ENCODE measurements around the gene VAX1. TPM values are rescaled to one million over a fixed set of nuclear protein-coding genes. Genes with fewer than 3 reads are reported as not detected.

The VAX1 gene
- total RNA-seq, 1 experiment from 2014 or later = not detected

DNA sequence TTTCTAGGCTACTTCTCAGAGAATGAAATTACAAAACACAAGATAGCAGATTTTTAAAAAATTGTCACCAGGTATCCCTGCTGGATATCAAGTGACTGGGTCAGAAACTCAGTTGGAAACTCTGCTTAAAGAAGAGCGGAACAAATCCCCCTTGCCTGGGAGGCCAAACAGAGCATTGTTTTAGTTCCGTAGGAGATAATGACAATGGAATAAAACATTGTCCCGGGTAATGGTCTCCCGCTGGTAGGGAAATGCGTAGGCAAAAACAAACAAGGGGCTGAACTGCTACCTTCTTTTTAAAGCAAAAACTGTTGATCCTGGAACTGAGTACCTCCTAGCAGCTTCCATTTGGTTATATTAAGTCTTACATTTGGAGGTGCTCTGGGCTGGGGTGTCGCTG is 21.3 kb upstream of the VAX1 start:
- peaks cover 0 to 21% of the 10 kb centered on the region in 2 experiments; a peak in 1 of 5 replicates for H3K9me3 Mint-ChIP-seq
- H3K27me3 Mint-ChIP-seq (ENCODE audit: low read depth) = peaks cover 99% of the 10 kb centered on the region
- peaks cover 4% of the 10 kb centered on the region for H3K23me2 ChIP-seq (ENCODE audit: insufficient read length, low read depth, low read length, poor library complexity, severe bottlenecking)
- no peaks in the 10 kb centered on the region for H3K79me2 ChIP-seq (ENCODE audit: insufficient read depth, low read length)
- no peak overlapping the region for H3K4me2 ChIP-seq (ENCODE audit: insufficient read depth, insufficient read length, low read length)
- H3K9ac ChIP-seq (ENCODE audit: extremely low read depth, insufficient read length, low read length) = no peak overlapping the region
- TF ChIP-seq, protein P1, sequence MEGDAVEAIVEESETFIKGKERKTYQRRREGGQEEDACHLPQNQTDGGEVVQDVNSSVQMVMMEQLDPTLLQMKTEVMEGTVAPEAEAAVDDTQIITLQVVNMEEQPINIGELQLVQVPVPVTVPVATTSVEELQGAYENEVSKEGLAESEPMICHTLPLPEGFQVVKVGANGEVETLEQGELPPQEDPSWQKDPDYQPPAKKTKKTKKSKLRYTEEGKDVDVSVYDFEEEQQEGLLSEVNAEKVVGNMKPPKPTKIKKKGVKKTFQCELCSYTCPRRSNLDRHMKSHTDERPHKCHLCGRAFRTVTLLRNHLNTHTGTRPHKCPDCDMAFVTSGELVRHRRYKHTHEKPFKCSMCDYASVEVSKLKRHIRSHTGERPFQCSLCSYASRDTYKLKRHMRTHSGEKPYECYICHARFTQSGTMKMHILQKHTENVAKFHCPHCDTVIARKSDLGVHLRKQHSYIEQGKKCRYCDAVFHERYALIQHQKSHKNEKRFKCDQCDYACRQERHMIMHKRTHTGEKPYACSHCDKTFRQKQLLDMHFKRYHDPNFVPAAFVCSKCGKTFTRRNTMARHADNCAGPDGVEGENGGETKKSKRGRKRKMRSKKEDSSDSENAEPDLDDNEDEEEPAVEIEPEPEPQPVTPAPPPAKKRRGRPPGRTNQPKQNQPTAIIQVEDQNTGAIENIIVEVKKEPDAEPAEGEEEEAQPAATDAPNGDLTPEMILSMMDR (conservative IDR thresholded peaks at IDR 0.05) = no peak
- peaks cover 12% of the 10 kb centered on the region for H3K4me1 ChIP-seq (ENCODE audit: insufficient read depth, low read length)
- H3K56ac ChIP-seq (ENCODE audit: insufficient read length, low read depth, low read length) = no peak overlapping the region
- no peak overlapping the region for H2BK5ac ChIP-seq (ENCODE audit: insufficient read length, low read length)
- H3K4me1 Mint-ChIP-seq = peaks cover 28 to 41% of the 10 kb centered on the region in 2 experiments
- no peak overlapping the region for H4K8ac ChIP-seq (replicated peaks; ENCODE audit: insufficient read length, low read depth, low read length)
- H3K23ac ChIP-seq (ENCODE audit: insufficient read length, low read depth, low read length) = no peak overlapping the region
- H2AFZ ChIP-seq (ENCODE audit: low read length) = no peak overlapping the region
- DNase-seq = peak; percentile 80
- no peak overlapping the region for H3T11ph ChIP-seq (ENCODE audit: low read length)
- H3K36me3 Mint-ChIP-seq (ENCODE audit: insufficient read depth in 1 of 3, low read depth in 3 of 3) = no peaks in the 10 kb centered on the region
- no peak overlapping the region for H2AK5ac ChIP-seq (ENCODE audit: insufficient read length, low read length)
- H4K91ac ChIP-seq (ENCODE audit: insufficient read length, low read depth, low read length) = no peak overlapping the region
- H3K14ac ChIP-seq (ENCODE audit: insufficient read depth, low read length) = no peak overlapping the region
- no peak overlapping the region for H2BK12ac ChIP-seq (ENCODE audit: insufficient read length, low read depth, low read length)
- no peak overlapping the region for H2BK120ac ChIP-seq (ENCODE audit: low read depth, low read length, poor library complexity, severe bottlenecking)
- no peaks in the 10 kb centered on the region for H3K9me3 ChIP-seq (ENCODE audit: control insufficient read depth, low read depth, low read length)
- H3K18ac ChIP-seq (ENCODE audit: insufficient read length, low read depth, low read length) = no peak overlapping the region
- WGBS (ENCODE audit: extremely low coverage, insufficient read length, low lambda C conversion rate) = no CpG with 5 or more reads among the region's 6 CpGs
- H3K4ac ChIP-seq (ENCODE audit: low read depth, low read length) = no peak overlapping the region
- H4K5ac ChIP-seq (ENCODE audit: insufficient read length, low read depth, low read length) = no peak overlapping the region
- no peak overlapping the region for H2BK20ac ChIP-seq (ENCODE audit: low read depth, low read length, poor library complexity, severe bottlenecking)
- peak overlapping the region in 1 of 3 experiments; percentile 69; a peak in 1 of 7 replicates for H3K27ac Mint-ChIP-seq
- H2BK15ac ChIP-seq (ENCODE audit: low read depth, low read length) = no peak overlapping the region
- H3K27me3 ChIP-seq (ENCODE audit: insufficient read depth, low read length) = peaks cover 80% of the 10 kb centered on the region
- peak overlapping the region in 1 of 2 experiments; percentile 15; a peak in 1 of 5 replicates for H3K4me3 Mint-ChIP-seq
- H3K27ac ChIP-seq (ENCODE audit: insufficient read length, low read depth, low read length) = no peak overlapping the region
- H3K79me1 ChIP-seq (ENCODE audit: insufficient read depth, low read depth, low read length, poor library complexity, severe bottlenecking) = no peaks in the 10 kb centered on the region
- no peaks in the 10 kb centered on the region for H4K20me1 ChIP-seq (ENCODE audit: control insufficient read depth, insufficient read depth, insufficient read length)
